ENCODE results near the gene TPD52L1. TPM values are rescaled to one million over a fixed set of nuclear protein-coding genes. Genes with fewer than 3 reads are reported as not detected.

The TPD52L1 gene
- total and polyA plus RNA-seq, 10 of the 15 experiments (the other 5 are each of a cell fraction or from before 2014, with no cell fraction given): 0.03 to 2.6 (median 0.16) TPM; not detected in 3

GRCh38 chr6:125121894-125122293, 31.7 kb upstream of the TPD52L1 start:
- H3K4me1 ChIP-seq (ENCODE audit: control insufficient read depth, insufficient read depth, low read length): no peaks in the 10 kb centered on the region
- H3K27ac ChIP-seq (ENCODE audit: control insufficient read depth, insufficient read depth): no peak overlapping the region
- H3K4me3 ChIP-seq: no peak overlapping the region
- WGBS (ENCODE audit: insufficient coverage, insufficient replicate concordance, low lambda C conversion rate, missing lambda C conversion rate): 0% methylated on average over 1 of the region's 1 CpG
- no peak overlapping the region for H2AFZ ChIP-seq (ENCODE audit: control insufficient read depth, low read depth, low read length)
- FAIRE-seq (no peak), ATAC-seq (no peak), DNase-seq (ENCODE audit: low read depth, low spot score) (no peak)
- TF ChIP-seq MYB (IDR thresholded peaks at IDR 0.05; ENCODE audit: borderline replicate concordance, low read depth, low read length) (no peak), ATF7 (IDR thresholded peaks at IDR 0.05; ENCODE audit: low read depth) (no peak), WRNIP1 (IDR thresholded peaks at IDR 0.05; ENCODE audit: borderline replicate concordance, low read depth, low read length) (no peak), CTCF (IDR thresholded peaks at IDR 0.05 in 2 of 3, conservative IDR thresholded peaks at IDR 0.05 in 1 of 3; ENCODE audit: control insufficient read depth in 2 of 3, extremely low read depth in 1 of 3, insufficient read depth in 1 of 3, low read depth in 3 of 3, low read length in 3 of 3) (no peak), RFX5 (IDR thresholded peaks at IDR 0.05; ENCODE audit: low read depth, low read length) (no peak), SUPT20H (IDR thresholded peaks at IDR 0.05; ENCODE audit: borderline replicate concordance, control insufficient read depth, low read depth, low read length) (no peak), RUNX3 (IDR thresholded peaks at IDR 0.05; ENCODE audit: low read length) (no peak), SRF (IDR thresholded peaks at IDR 0.05; ENCODE audit: low read depth in 2 of 2, low read length in 2 of 2) (no peak), RB1 (IDR thresholded peaks at IDR 0.05; ENCODE audit: borderline replicate concordance) (no peak), POLR2AphosphoS5 (IDR thresholded peaks at IDR 0.05; ENCODE audit: low read length) (no peak), HDAC2 (IDR thresholded peaks at IDR 0.05) (no peak), EP300 (IDR thresholded peaks at IDR 0.05; ENCODE audit: borderline replicate concordance in 1 of 2, control insufficient read depth in 1 of 2, low read depth in 2 of 2, low read length in 2 of 2) (no peak), PKNOX1 (IDR thresholded peaks at IDR 0.05) (no peak), HDGF (IDR thresholded peaks at IDR 0.05) (no peak), KDM1A (IDR thresholded peaks at IDR 0.05; ENCODE audit: borderline replicate concordance) (no peak), SMAD5 (IDR thresholded peaks at IDR 0.05; ENCODE audit: low read depth) (no peak), ZBTB11 (CRISPR knock-in tag; IDR thresholded peaks at IDR 0.05) (no peak), STAT3 (IDR thresholded peaks at IDR 0.05; ENCODE audit: low read depth, low read length) (no peak), ATF3 (IDR thresholded peaks at IDR 0.05; ENCODE audit: borderline replicate concordance, extremely low read depth, low read depth, low read length) (no peak)
- no peaks in the 10 kb centered on the region for H4K20me1 ChIP-seq (ENCODE audit: control insufficient read depth, insufficient read depth)
- H3K9me3 ChIP-seq (replicated peaks; ENCODE audit: control insufficient read depth, insufficient read depth, low read length): no peaks in the 10 kb centered on the region
- intact Hi-C loops (cut with micrococcal nuclease; ENCODE audit: unreplicated experiment): no loop called here
- H3K36me3 ChIP-seq (ENCODE audit: control insufficient read depth in 2 of 2, insufficient read depth in 2 of 2, low read length in 1 of 2): no peaks in the 10 kb centered on the region
- no peaks in the 10 kb centered on the region; a peak in 1 of 4 replicates for H3K27me3 ChIP-seq (replicated peaks in 1 of 2; ENCODE audit: control insufficient read depth in 2 of 2, insufficient read depth in 2 of 2, low read length in 1 of 2)
- in situ Hi-C loops (cut with MboI): no loop called here
- ChIA-PET POLR2A (no interaction called here), SMC1A (ENCODE audit: uncharacterized antibody, unreplicated experiment) (interaction anchor here (0.9 kb wide), 1 partner anchor 28 kb away, joined by 3 read pairs; no protein-coding TSS in a partner anchor), CTCF (no interaction called here), RAD21 (ENCODE audit: unreplicated experiment) (interaction anchor here (1.3 kb wide), 1 partner anchor 8 kb away, joined by 3 read pairs; no protein-coding TSS in a partner anchor)
- no TSS peak for BruUV-seq (replicated peaks)
- no peaks in the 10 kb centered on the region for H3K79me2 ChIP-seq (ENCODE audit: control insufficient read depth, insufficient read depth, low read length)
- H3K9ac ChIP-seq (ENCODE audit: control insufficient read depth, insufficient read depth, low read length): no peak overlapping the region
- no peak overlapping the region for H3K4me2 ChIP-seq (ENCODE audit: control insufficient read depth, insufficient read depth)

Data from GM12878 (cell line).